GM21825 (cell line): Measurements from ENCODE around the gene CTDSP2.
"Not testable (repeated sequence)": the region's sequence is repeated elsewhere in the genome, so short reads cannot be mapped to it uniquely, and the experiment has no call there.

ENCODE experiments used
- ATAC-seq: cut with Tn5 transposase; IDR thresholded peaks from one replicate; pipeline ENCODE4 v1.9.1; 2021; ENCODE audit warnings: mild to moderate bottlenecking, moderate library complexity; ENCODE audit not compliant: unreplicated experiment

CTDSP2 gene

GRCh38 chr12:57783861-57784260 lies 62.7 kb downstream of the CTDSP2 start:
- ATAC-seq = no peak

- ATAC-seq = no peak
Measured at GRCh38 chr12:57783466-57783801, 63.1 kb downstream of the CTDSP2 start.

GRCh38 chr12:57782608-57783465 lies 63.7 kb downstream of the CTDSP2 start, which contains the start of gene TSFM:
Gene TSFM, plus strand, starts transcription at chr12:57782787. Its CDS starts 15 bp downstream, at chr12:57782802.
- ATAC-seq = peak; percentile 86

GRCh38 chr12:57782243-57782607 lies 64.3 kb downstream of the CTDSP2 start:
- no peak for ATAC-seq

GRCh38 chr12:57781801-57782200 lies 64.7 kb downstream of the CTDSP2 start:
- ATAC-seq = no peak

- no peak for ATAC-seq
Measured at GRCh38 chr12:57781244-57781643, 65.3 kb downstream of the CTDSP2 start.

- ATAC-seq = no peak
Measured at GRCh38 chr12:57780284-57780897, 66.1 kb downstream of the CTDSP2 start.

- no peak for ATAC-seq
Measured at GRCh38 chr12:57779736-57780135, 66.8 kb downstream of the CTDSP2 start.

- ATAC-seq = no peak
Measured at GRCh38 chr12:57777911-57778310, 68.6 kb downstream of the CTDSP2 start.

- no peak for ATAC-seq
Measured at GRCh38 chr12:57777367-57777766, 69.2 kb downstream of the CTDSP2 start.

GRCh38 chr12:57776247-57776587 lies 70.3 kb downstream of the CTDSP2 start:
- no peak for ATAC-seq

- ATAC-seq = no peak
Measured at GRCh38 chr12:57775563-57776246, 70.8 kb downstream of the CTDSP2 start.

- no peak for ATAC-seq
Measured at GRCh38 chr12:57775044-57775443, 71.5 kb downstream of the CTDSP2 start.

- not testable (repeated sequence) for ATAC-seq
Measured at GRCh38 chr12:57774634-57775033, 71.9 kb downstream of the CTDSP2 start.

GRCh38 chr12:57772429-57773322 lies 73.9 kb downstream of the CTDSP2 start, which contains the start of gene EEF1AKMT3:
Gene EEF1AKMT3, plus strand, starts transcription at chr12:57772614. Its CDS starts 111 bp downstream, at chr12:57772725.
- peak; percentile 32 for ATAC-seq

- peak; percentile 86 for ATAC-seq
Measured at GRCh38 chr12:57771873-57772428, 74.6 kb downstream of the CTDSP2 start, which contains the start of gene METTL1. Gene METTL1, minus strand, starts transcription at chr12:57772105. Its CDS starts 22 bp downstream, at chr12:57772083.

- peak; percentile 71 for ATAC-seq
Measured at GRCh38 chr12:57771236-57771872, 75.2 kb downstream of the CTDSP2 start.

- ATAC-seq = no peak
Measured at GRCh38 chr12:57770734-57771133, 75.8 kb downstream of the CTDSP2 start.
